G401.6 (cell line): ENCODE results near the gene TLDC2.
A peak's percentile ranks its signal among the peaks of the same experiment; 100 is the strongest.
"Not testable (repeated sequence)": the region's sequence is repeated elsewhere in the genome, so short reads cannot be mapped to it uniquely, and the experiment has no call there.

Source experiments
- FAIRE-seq: peaks from 2 replicates; lab custom pipeline; 2012; peaks lifted over from hg19 to GRCh38; lab: Jason Lieb, UNC

The TLDC2 gene

GRCh38 chr20:36871640-36872570, 4.0 kb upstream of the TLDC2 start:
- no peak for FAIRE-seq

- FAIRE-seq: no peak
Observed at GRCh38 chr20:36872852-36873251, 3.1 kb upstream of the TLDC2 start.

GRCh38 chr20:36873498-36874189, 2.3 kb upstream of the TLDC2 start:
- FAIRE-seq: no peak

- not testable (repeated sequence) for FAIRE-seq
Observed at GRCh38 chr20:36875093-36875492, 845 bp upstream of the TLDC2 start.

- no peak for FAIRE-seq
Observed at GRCh38 chr20:36876473-36876833, 515 bp downstream of the TLDC2 start.

- FAIRE-seq: no peak
Observed at GRCh38 chr20:36878941-36879340, 3.0 kb downstream of the TLDC2 start.

GRCh38 chr20:36880741-36881250, 4.9 kb downstream of the TLDC2 start:
- FAIRE-seq: no peak

GRCh38 chr20:36881331-36881730, 5.4 kb downstream of the TLDC2 start:
- FAIRE-seq: no peak

- no peak for FAIRE-seq
Observed at GRCh38 chr20:36881888-36882287, 6.0 kb downstream of the TLDC2 start.

- FAIRE-seq: no peak
Observed at GRCh38 chr20:36883977-36884535, 8.1 kb downstream of the TLDC2 start.

- no peak for FAIRE-seq
Observed at GRCh38 chr20:36885356-36885755, 9.4 kb downstream of the TLDC2 start.

GRCh38 chr20:36886859-36887751, 11.2 kb downstream of the TLDC2 start:
- peak; percentile 83 for FAIRE-seq

GRCh38 chr20:36887752-36888090, 11.8 kb downstream of the TLDC2 start:
- FAIRE-seq: no peak

- FAIRE-seq: no peak
Observed at GRCh38 chr20:36888880-36889516, 13.1 kb downstream of the TLDC2 start.

- no peak for FAIRE-seq
Observed at GRCh38 chr20:36890586-36890985, 14.6 kb downstream of the TLDC2 start.

GRCh38 chr20:36891211-36891610, 15.3 kb downstream of the TLDC2 start:
- no peak for FAIRE-seq

- FAIRE-seq: no peak
Observed at GRCh38 chr20:36893801-36894200, 17.9 kb downstream of the TLDC2 start.

GRCh38 chr20:36895036-36895435, 19.1 kb downstream of the TLDC2 start:
- FAIRE-seq: no peak

- no peak for FAIRE-seq
Observed at GRCh38 chr20:36904690-36905089, 28.8 kb downstream of the TLDC2 start.

- FAIRE-seq: not testable (repeated sequence)
Observed at GRCh38 chr20:36905566-36905965, 29.6 kb downstream of the TLDC2 start.

GRCh38 chr20:36906086-36906485, 30.1 kb downstream of the TLDC2 start:
- not testable (repeated sequence) for FAIRE-seq

GRCh38 chr20:36908603-36909002, 32.7 kb downstream of the TLDC2 start:
- FAIRE-seq: no peak
